Measurements from ENCODE around the gene OSBPL10. TPM values are rescaled to one million over a fixed set of nuclear protein-coding genes. Genes with fewer than 3 reads are reported as not detected.

OSBPL10 gene
- total and polyA plus RNA-seq, 2 of the 4 experiments (the other 2 are of a cell fraction) = 9.5 to 10.1 TPM

DNA sequence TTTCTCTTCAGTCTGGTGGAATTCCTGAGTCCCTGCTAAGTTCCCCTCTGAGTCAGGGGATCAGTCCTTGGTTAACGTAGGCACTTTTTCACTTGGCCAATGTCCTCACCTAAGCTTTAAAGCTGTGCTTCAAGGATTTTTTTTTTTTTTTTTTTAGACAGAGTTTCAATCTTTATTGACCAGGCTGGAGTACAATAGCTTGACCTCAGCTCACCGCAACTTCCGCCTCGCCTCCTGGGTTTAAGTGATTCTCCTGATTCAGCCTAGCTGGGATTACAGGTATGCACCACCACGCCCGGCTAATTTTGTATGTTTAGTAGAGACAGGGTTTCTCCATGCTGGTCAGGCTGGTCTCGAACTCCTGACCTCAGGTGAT lies 228.0 kb downstream of the OSBPL10 start:
- Histone ChIP-seq H3K27ac (ENCODE audit: insufficient read depth, low read length) (no peak overlapping the region), H3K18ac (ENCODE audit: low read depth, low read length) (no peak overlapping the region), H2AK5ac (ENCODE audit: low read depth, low read length) (no peak overlapping the region), H2BK20ac (ENCODE audit: low read depth, low read length) (no peak overlapping the region), H3K27me3 (ENCODE audit: control insufficient read depth, insufficient read depth, low read length) (no peaks in the 10 kb centered on the region), H2AK9ac (replicated peaks; ENCODE audit: low read depth, low read length, poor library complexity) (no peak overlapping the region), H3K4ac (ENCODE audit: low read depth, low read length) (no peak overlapping the region), H3K4me1 (ENCODE audit: control insufficient read depth, insufficient read depth, low read length) (no peaks in the 10 kb centered on the region), H3K79me1 (ENCODE audit: low read depth in 1 of 2, low read length in 2 of 2) (no peaks in the 10 kb centered on the region), H3K4me2 (ENCODE audit: low read depth, low read length) (no peak overlapping the region), H3K9ac (ENCODE audit: low read depth, low read length) (no peak overlapping the region), H3K9me3 (ENCODE audit: control insufficient read depth, insufficient read depth, low read length) (no peaks in the 10 kb centered on the region), H2BK15ac (ENCODE audit: low read depth, low read length) (no peak overlapping the region), H4K91ac (ENCODE audit: insufficient read depth, low read depth, low read length) (no peak overlapping the region), H4K5ac (ENCODE audit: low read depth, low read length) (no peak overlapping the region), H4K8ac (ENCODE audit: low read depth in 2 of 2, low read length in 2 of 2) (no peak overlapping the region), H3K4me3 (ENCODE audit: insufficient read depth, low read depth, low read length) (no peak overlapping the region), H2AFZ (replicated peaks; ENCODE audit: low read length, poor library complexity) (no peak overlapping the region), H3K56ac (ENCODE audit: extremely low read depth, insufficient read depth, low read length) (no peak overlapping the region), H3K14ac (replicated peaks; ENCODE audit: low read depth, low read length) (no peak overlapping the region), H2BK120ac (ENCODE audit: low read depth, low read length) (no peak overlapping the region), H3K9me1 (ENCODE audit: insufficient read depth, low read length) (no peaks in the 10 kb centered on the region), H2BK5ac (ENCODE audit: low read depth, low read length, poor library complexity, severe bottlenecking) (no peak overlapping the region), H4K20me1 (ENCODE audit: insufficient read depth, low read length) (no peaks in the 10 kb centered on the region), H3K23ac (ENCODE audit: low read depth, low read length) (no peak overlapping the region), H3K36me3 (ENCODE audit: control insufficient read depth, insufficient read depth, low read length) (no peaks in the 10 kb centered on the region)
- ChIA-PET CTCF (interaction anchor here (1.0 kb wide), 1 partner anchor 14 kb away, joined by 3 read pairs; no protein-coding TSS in a partner anchor), POLR2A (ENCODE audit: unreplicated experiment) (no interaction called here)
- TF ChIP-seq MXI1 (IDR thresholded peaks at IDR 0.05; ENCODE audit: borderline replicate concordance, low read depth, low read length) = no peak
- no peak for TF ChIP-seq RCOR1 (IDR thresholded peaks at IDR 0.05; ENCODE audit: insufficient replicate concordance, low read length)
- no peak for TF ChIP-seq CEBPB (IDR thresholded peaks at IDR 0.05; ENCODE audit: low read depth, low read length)
- no peak for TF ChIP-seq POLR2A (IDR thresholded peaks at IDR 0.05; ENCODE audit: low read depth, low read length)
- no peak for TF ChIP-seq RAD21 (IDR thresholded peaks at IDR 0.05; ENCODE audit: low read length)
- dilution Hi-C loops (cut with HindIII; ENCODE audit: low sequenced_read_pairs, unreplicated experiment) = no loop called here
- DNase-seq (no peak), ATAC-seq (ENCODE audit: low read depth) (no peak)
- no TSS peak for BruUV-seq (replicated peaks)
- 80% methylated on average over 1 of the region's 7 CpGs; no CpG with 5 or more reads in 1 of the 2 experiments for WGBS, 2 experiments (ENCODE audit: extremely low coverage in 2 of 2, insufficient read length in 1 of 2)
- intact Hi-C loops (cut with micrococcal nuclease) = no loop called here
- in situ Hi-C loops (cut with MboI; ENCODE audit: low sequenced_read_pairs) = loop anchor here (25.0 kb wide), 1 partner anchor 966 kb away; no protein-coding TSS in a partner anchor
